GM12801 (cell line): ENCODE data around the gene ADPRS.

Source experiments
- TF ChIP-seq, protein P1 (sequence below): IDR thresholded peaks from one replicate; pipeline ENCODE4 v1.5.1; 2011; ENCODE audit warnings: control low read depth; ENCODE audit not compliant: insufficient read length; ENCODE audit errors: extremely low read depth

Gene ADPRS

DNA sequence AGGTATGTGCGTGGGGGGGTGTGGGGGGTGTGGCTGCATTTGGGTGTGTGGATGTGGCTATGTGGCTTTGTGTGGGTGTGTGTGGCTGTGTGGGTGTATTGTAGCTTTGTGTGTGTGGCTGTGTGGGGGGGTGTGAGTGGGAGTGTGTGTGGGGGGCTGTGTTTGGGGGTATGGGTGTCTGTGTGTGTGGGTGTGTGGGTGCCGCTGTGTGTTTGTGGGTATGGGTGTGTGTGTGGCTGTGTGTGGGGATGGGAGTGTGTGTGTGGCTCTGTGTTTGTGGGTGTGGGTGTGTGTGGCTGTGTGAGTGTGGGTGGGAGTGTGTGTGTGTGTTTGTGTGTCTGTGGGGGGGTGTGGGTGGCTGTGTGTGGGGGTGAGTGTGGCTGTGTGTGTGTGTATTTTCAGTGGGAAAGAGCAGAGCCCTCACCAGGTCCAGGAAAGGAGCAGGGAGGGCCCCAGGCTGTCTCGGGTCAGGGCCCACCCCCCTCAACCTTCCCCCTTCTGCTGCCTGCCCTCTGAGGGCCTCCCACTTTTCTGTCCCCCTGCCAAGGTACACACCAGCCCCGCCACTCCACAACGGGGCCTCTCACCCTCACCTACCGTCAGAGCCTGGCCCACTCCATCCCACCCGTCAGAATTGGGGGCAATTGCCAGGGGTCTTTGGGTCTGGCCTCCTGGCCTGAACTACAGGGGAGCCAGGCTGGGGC is 38.3 kb downstream of the ADPRS start:
- TF ChIP-seq, protein P1, sequence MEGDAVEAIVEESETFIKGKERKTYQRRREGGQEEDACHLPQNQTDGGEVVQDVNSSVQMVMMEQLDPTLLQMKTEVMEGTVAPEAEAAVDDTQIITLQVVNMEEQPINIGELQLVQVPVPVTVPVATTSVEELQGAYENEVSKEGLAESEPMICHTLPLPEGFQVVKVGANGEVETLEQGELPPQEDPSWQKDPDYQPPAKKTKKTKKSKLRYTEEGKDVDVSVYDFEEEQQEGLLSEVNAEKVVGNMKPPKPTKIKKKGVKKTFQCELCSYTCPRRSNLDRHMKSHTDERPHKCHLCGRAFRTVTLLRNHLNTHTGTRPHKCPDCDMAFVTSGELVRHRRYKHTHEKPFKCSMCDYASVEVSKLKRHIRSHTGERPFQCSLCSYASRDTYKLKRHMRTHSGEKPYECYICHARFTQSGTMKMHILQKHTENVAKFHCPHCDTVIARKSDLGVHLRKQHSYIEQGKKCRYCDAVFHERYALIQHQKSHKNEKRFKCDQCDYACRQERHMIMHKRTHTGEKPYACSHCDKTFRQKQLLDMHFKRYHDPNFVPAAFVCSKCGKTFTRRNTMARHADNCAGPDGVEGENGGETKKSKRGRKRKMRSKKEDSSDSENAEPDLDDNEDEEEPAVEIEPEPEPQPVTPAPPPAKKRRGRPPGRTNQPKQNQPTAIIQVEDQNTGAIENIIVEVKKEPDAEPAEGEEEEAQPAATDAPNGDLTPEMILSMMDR = no peak

DNA sequence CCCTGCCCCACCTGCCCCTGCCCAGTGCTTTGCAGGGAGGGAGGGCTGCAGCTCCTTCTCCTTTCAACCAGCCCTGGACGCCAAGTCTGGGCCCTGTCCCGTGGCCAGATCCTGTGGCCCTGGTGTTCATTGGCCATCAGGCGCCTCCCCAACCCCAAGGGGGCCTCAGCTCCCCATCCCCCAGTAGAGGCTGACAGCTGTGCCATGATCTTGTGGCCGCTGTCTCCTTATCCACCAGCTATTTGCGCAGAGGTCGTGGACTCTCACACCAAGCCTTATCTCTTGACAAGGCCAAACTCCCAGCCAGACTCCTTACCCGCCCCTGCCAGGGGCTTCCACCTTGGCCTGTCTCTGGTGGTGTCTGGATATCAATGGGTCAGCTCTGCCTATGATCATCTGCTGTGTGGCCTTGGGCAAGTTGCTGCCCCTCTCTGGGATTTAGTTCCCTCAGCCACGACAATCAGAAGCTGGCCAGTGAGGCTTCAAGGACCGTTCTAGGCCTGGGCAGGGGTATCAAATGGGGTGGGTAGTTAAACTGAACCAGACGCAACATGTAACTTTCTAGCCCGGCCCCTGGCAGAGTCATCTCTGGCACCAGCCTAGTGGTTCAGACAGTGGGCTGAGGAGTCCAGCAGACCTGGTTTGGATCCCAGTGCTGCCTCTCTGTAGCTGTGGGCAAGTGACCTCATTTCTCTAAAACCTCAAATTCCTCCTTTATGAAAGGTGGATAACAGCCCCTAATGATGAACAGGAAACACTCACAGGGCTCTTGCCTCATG is 39.6 kb downstream of the ADPRS start:
- TF ChIP-seq, protein P1 = no peak

DNA sequence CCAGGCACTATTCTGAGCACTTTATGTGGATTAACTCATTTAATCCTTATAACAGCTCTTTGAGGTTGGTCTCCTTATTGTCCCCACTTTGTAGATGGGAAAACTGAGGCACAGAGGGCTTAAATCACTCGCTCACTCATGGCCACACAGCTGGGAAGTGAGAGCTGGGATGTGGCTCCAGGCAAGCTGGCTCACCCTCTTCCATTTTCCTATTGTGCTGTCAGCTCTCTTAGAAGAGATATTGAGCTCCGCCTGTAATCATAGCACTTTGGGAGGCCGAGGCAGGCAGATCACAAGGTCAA is 40.2 kb downstream of the ADPRS start:
- TF ChIP-seq, protein P1 = no peak

DNA sequence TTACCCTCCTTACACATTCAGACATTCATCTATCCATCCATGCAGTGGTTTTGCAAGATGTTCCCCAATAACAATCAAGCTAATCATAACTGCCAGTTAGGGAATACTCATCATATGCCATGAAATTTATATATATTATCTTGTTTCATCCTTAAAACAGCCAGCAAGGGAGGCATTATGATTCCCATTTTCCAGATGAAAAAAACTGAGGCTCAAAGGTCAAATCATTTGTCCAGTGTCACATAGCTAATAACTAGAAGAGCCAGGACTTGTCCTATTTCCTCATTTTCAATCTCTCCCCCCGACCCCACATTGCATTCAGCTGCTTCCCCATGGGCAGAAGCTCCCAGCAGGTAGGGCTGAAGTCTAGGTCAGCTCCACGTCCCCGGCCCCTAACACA is 43.3 kb downstream of the ADPRS start:
- TF ChIP-seq, protein P1 = no peak

DNA sequence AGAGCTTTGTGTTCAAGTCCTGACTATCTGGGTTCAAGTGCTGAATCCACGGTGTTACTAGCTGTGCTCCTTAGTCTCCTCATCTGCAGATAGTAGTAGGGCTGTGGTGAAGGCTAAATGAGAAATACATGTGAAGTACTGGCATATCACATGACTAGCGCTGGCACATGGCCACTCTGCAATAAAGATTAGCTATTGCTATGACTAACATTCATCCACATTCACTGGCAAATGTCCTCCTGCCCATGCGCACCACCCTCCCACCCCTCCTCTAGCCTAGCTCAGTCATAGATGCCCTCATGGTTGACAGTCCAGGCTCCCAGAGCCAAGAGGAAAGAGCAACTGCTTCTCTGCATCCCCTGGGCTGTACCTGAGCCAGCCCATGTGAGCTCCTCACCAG is 44.8 kb downstream of the ADPRS start:
- TF ChIP-seq, protein P1 = no peak

DNA sequence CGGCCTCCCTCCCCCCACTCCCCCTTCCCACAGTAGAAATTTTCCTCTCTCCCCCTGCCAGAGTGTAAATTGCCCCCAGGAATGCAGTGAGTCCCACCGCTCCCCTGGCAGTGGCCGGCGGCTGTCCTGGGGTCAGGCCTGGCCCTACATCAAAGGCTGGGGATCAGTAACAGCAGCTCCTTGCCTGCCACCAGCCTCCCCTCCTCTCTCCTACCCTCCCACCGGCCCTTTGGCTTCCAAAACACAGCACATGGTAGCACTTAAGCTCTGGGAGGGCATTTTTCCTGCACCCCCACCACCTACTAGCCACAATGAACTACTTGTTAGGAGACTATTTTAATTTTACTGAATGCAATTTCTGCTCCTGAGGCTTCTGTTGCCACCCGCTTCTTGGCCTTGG is 45.3 kb downstream of the ADPRS start:
- TF ChIP-seq, protein P1 = no peak

DNA sequence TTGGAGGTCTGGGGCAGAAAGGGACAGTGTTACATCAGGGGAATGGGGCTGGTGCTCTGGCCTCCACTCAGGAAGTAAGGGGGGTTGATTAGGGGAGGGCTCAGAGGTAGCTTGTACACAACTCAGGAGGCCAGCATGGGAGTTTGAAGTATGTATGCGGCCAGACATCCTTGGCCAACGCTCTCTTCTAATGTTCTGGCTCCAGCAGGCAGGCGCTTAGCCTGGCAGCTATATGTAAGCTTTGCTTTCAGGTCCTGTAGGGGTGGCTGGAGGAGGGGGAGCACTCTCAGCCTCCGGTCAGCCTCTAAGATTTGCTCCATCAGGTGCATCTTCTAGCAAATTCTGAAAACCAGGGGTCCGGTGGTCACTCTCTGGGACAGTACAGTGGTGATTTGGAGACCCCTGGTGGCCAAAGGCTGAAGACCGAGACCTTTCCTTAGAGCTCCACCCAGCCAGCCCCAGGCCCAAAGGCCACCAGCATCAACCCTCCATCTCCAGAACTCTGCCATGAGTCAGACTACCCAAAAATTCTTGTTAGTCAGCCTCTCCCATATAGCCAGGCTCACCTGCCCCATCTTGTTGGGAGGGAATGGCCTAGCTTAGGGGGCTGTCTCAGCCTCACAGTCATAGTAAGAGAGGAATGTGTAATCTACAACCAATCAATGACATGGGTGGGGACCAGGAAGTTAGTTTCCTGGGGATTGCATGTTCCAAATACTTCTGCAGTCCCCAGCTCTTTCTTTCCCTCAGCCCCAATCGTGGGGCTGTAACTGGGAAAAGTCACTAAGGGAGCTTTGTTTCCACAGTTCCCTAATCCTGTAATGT is 46.0 kb downstream of the ADPRS start:
- TF ChIP-seq, protein P1 = no peak
